NB4 (cell line): ENCODE data around the gene GABRG3.

Experiments used
- DNase-seq: peaks from one replicate; pipeline ENCODE4 v3.0.0; 2010; ENCODE audit warnings: low read depth
- H3K4me3 ChIP-seq: one replicate; pipeline ENCODE4 v1.5.1; 2011; ENCODE audit warnings: mild to moderate bottlenecking, low read depth, low read length, moderate library complexity
- CTCF ChIP-seq: IDR thresholded peaks from one replicate; pipeline ENCODE4 v1.5.1; 2012; ENCODE audit warnings: low read depth, low read length
- MYC ChIP-seq: IDR thresholded peaks from 2 replicates; pipeline ENCODE4 v1.6.1; 2011; ENCODE audit warnings: low read depth, low read length
- POLR2A ChIP-seq: IDR thresholded peaks from 2 replicates; pipeline ENCODE4 v1.6.1; 2011; ENCODE audit warnings: mild to moderate bottlenecking; ENCODE audit not compliant: insufficient read length; ENCODE audit errors: extremely low read depth
- TF ChIP-seq, protein P1 (sequence below): IDR thresholded peaks from 2 replicates; pipeline ENCODE4 v1.6.1; 2011; ENCODE audit warnings: low read depth, low read length

Gene GABRG3

DNA sequence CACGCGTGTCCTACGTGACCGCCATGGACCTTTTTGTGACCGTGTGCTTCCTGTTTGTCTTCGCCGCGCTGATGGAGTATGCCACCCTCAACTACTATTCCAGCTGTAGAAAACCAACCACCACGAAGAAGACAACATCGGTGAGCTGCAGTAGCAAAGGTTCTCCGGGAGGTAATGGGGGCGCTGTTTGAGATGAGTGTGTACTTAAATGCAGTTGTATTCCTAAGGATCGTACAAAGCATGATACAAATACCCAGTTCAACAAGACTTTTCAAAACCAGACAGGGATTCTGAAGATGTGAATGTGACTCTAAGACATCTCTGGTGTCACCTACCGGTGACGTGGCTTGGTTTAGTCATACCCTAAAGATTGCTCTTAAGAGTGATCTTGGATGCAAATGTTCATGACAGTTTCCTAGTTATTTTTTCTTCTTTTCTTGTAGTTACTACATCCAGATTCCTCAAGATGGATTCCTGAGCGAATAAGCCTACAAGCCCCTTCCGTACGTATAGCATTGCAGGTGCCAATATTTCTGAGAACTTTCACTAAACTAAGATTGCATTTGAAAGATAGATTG, 556.6 kb downstream of the GABRG3 start:
- H3K4me3 ChIP-seq = no peak overlapping the region
- peak; percentile 35 for TF ChIP-seq CTCF
- TF ChIP-seq, protein P1, sequence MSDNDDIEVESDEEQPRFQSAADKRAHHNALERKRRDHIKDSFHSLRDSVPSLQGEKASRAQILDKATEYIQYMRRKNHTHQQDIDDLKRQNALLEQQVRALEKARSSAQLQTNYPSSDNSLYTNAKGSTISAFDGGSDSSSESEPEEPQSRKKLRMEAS = no peak
- peak; percentile 6 for DNase-seq

DNA sequence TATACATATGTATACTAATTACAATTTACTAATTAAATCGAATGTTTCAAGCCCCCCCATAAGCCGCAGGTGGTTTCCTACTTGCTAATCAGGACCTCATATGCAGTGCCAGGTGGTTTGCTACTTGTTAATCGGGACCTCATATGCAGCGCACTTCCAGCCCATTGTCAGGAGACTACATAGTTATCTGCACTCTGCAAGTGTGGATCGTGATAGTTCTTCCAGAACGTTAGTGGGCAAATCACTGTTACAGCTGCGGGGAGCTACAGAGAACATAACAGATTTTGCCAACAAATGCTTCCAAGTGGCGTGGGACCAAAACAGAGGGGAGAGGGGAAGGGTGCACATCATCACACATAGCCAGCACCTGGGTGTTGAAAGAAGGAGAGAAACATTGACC, 558.4 kb downstream of the GABRG3 start:
- no peak overlapping the region for H3K4me3 ChIP-seq
- DNase-seq = no peak
- TF ChIP-seq POLR2A = no peak
- TF ChIP-seq, protein P1 = no peak
- no peak for TF ChIP-seq MYC
- no peak for TF ChIP-seq CTCF

DNA sequence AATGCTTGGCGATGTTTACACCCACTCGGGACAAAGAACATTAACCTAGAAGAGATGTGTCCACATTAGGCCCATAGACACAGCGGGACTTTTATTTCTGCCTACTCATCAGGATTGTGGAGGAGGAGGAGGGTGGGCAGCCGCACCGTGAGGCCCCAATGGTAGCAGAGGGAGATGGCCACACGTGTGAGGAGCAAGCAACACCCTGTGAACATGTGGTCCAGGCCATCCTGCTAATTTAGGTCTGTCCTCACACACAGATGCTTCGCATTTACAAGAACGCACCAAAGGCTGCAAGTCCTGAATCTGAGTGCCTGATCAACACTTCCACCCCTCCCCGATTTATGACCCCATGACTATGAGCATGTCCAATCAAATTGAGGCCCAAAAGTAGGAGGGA, 560.0 kb downstream of the GABRG3 start:
- H3K4me3 ChIP-seq = no peak overlapping the region
- no peak for TF ChIP-seq POLR2A
- TF ChIP-seq MYC = no peak
- TF ChIP-seq, protein P1 = no peak
- no peak for TF ChIP-seq CTCF
- DNase-seq = no peak

DNA sequence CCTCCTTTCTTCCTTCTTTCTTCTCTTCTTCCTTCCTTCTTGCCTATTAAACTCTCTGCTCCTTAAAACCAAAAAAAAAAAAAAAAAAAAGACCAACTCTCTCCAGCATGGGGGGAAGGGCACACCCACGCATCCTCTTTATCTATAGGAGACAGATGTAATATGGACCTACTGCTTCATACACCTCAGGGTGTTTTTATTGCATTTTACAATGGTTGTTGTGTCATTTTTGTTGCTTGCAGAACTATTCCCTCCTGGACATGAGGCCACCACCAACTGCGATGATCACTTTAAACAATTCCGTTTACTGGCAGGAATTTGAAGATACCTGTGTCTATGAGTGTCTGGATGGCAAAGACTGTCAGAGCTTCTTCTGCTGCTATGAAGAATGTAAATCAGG, 561.4 kb downstream of the GABRG3 start:
- TF ChIP-seq POLR2A = no peak
- TF ChIP-seq, protein P1 = no peak
- no peak for TF ChIP-seq CTCF
- no peak for TF ChIP-seq MYC
- H3K4me3 ChIP-seq = no peak overlapping the region
- DNase-seq = no peak

DNA sequence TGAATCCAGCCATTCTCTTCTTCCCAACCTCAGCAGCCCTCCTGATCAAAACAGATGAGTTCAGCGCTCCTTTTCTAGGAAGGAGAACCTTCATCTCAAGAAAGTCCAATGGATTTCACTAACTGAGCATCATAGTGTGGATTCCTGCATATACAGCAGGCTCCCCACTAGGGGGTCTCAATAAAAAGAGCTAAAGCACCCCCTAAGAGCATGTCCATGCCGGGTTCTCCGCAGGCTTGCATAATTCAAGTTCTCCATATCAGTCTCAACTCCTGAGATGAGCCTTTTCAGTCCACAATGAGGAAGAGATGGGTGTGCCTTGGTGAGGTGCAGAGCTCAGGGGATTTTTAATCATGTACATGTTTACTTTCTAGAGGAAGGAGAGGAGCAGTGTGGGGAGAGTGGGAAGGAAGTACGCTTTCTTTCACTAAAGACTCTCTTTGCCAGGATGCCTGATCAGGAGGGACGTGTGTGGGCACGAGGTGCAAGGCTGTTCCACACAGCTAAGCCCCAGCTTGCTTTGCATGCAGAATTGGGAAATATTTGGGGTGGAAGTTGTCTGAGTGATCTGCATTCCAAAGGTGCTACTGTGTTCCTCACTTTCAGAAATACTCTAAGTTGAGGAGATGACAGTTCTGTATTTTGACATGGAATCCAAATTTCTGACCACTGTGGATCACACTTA, 564.6 kb downstream of the GABRG3 start:
- TF ChIP-seq MYC = no peak
- no peak for TF ChIP-seq CTCF
- TF ChIP-seq POLR2A = no peak
- TF ChIP-seq, protein P1 = no peak
- peak; percentile 6 for DNase-seq
- no peak overlapping the region for H3K4me3 ChIP-seq
